Right atrium auricular region (tissue), 2 donors: ENCODE measurements around the gene BRINP1. TPM values are rescaled to one million over a fixed set of nuclear protein-coding genes. Genes with fewer than 3 reads are reported as not detected.

Experiments
- DNase-seq: peaks from one replicate; pipeline ENCODE4 v3.0.0-alpha.2; 2019; ENCODE audit warnings: low spot score
- H3K27ac ChIP-seq, 2 donors: fragments of 200-600 bp; sonication (generic); 1 replicate in 1 of 2; 2 replicates in 1 of 2; pipeline ENCODE4 v1.5.1; 2016 to 2019
- H3K27me3 ChIP-seq, 2 donors: fragments of 200-600 bp; sonication (generic); one replicate each; pipeline versions ENCODE4 v1.5.1 to v1.6.0; 2017 to 2019
- H3K36me3 ChIP-seq: fragments of 200-600 bp; sonication (generic); one replicate; pipeline ENCODE4 v1.5.1; 2016
- H3K4me1 ChIP-seq, 2 donors: fragments of 200-600 bp; sonication (generic); one replicate each; pipeline versions ENCODE4 v1.5.1 to v1.6.0; 2017 to 2019
- H3K4me3 ChIP-seq, 2 donors: fragments of 200-600 bp; sonication (generic); 1 replicate in 1 of 2; 2 replicates in 1 of 2; pipeline ENCODE4 v1.5.1; 2017 to 2019; ENCODE audit warnings: mild to moderate bottlenecking in 1 of 2, moderate library complexity in 1 of 2
- H3K9me3 ChIP-seq, 2 donors: fragments of 200-600 bp; sonication (generic); one replicate each; pipeline ENCODE4 v1.5.1; 2019
- CTCF ChIP-seq, 2 donors: fragments of 200-600 bp; sonication (generic); IDR thresholded peaks; one replicate each; pipeline ENCODE4 v1.5.1; 2019; ENCODE audit warnings: antibody characterized with exemption in 2 of 2
- total RNA-seq, 2 donors: library from RNA; depleted of rRNA; stranded (reverse); fragments of >200 nt; gene quantifications; one replicate each; pipeline ENCODE4 v1.1.0, GENCODE V29; 2016

The BRINP1 gene, protein sequence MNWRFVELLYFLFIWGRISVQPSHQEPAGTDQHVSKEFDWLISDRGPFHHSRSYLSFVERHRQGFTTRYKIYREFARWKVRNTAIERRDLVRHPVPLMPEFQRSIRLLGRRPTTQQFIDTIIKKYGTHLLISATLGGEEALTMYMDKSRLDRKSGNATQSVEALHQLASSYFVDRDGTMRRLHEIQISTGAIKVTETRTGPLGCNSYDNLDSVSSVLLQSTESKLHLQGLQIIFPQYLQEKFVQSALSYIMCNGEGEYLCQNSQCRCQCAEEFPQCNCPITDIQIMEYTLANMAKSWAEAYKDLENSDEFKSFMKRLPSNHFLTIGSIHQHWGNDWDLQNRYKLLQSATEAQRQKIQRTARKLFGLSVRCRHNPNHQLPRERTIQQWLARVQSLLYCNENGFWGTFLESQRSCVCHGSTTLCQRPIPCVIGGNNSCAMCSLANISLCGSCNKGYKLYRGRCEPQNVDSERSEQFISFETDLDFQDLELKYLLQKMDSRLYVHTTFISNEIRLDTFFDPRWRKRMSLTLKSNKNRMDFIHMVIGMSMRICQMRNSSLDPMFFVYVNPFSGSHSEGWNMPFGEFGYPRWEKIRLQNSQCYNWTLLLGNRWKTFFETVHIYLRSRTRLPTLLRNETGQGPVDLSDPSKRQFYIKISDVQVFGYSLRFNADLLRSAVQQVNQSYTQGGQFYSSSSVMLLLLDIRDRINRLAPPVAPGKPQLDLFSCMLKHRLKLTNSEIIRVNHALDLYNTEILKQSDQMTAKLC
- 1 to 10 TPM in 1 of 2 donors, under 1 TPM in 1; 0.78 to 2.0 TPM for total RNA-seq

GRCh38 chr9:119368681-119369581 lies at the start of gene BRINP1:
TSS of gene BRINP1 (minus strand) at chr9:119369435. CDS start at chr9:119313355, 56,080 bp downstream.
- no peaks in the 10 kb centered on the region for H3K36me3 ChIP-seq
- H3K9me3 ChIP-seq: no peaks in the 10 kb centered on the region
- peaks cover 0 to 15% of the 10 kb centered on the region in 2 donors for H3K4me1 ChIP-seq
- peaks cover 0 to 9% of the 10 kb centered on the region in 2 donors for H3K27me3 ChIP-seq
- no peak within 1 kb of the TSS for H3K27ac ChIP-seq
- H3K4me3 ChIP-seq: peak within 1 kb of the TSS; percentile 41 to 50
- DNase-seq: no peak
- no peak for TF ChIP-seq CTCF (IDR thresholded peaks at IDR 0.05)

GRCh38 chr9:119418721-119419120 lies 49.5 kb upstream of the BRINP1 start:
- Histone ChIP-seq H3K9me3 (no peaks in the 10 kb centered on the region), H3K36me3 (no peaks in the 10 kb centered on the region), H3K27me3 (no peaks in the 10 kb centered on the region), H3K27ac (no peak overlapping the region), H3K4me3 (no peak overlapping the region), H3K4me1 (no peaks in the 10 kb centered on the region)
- TF ChIP-seq CTCF (IDR thresholded peaks at IDR 0.05): no peak
- DNase-seq: no peak

- H3K9me3 ChIP-seq: no peaks in the 10 kb centered on the region
- no peak for TF ChIP-seq CTCF (IDR thresholded peaks at IDR 0.05)
- H3K36me3 ChIP-seq: no peaks in the 10 kb centered on the region
- DNase-seq: no peak
- H3K4me1 ChIP-seq: no peaks in the 10 kb centered on the region
- no peaks in the 10 kb centered on the region for H3K27me3 ChIP-seq
- H3K27ac ChIP-seq: no peak overlapping the region
- H3K4me3 ChIP-seq: no peak overlapping the region
Observed at GRCh38 chr9:119416793-119417192, 47.6 kb upstream of the BRINP1 start.

- Histone ChIP-seq H3K4me3 (no peak overlapping the region), H3K27ac (no peak overlapping the region), H3K9me3 (no peaks in the 10 kb centered on the region), H3K4me1 (no peaks in the 10 kb centered on the region), H3K36me3 (no peaks in the 10 kb centered on the region), H3K27me3 (no peaks in the 10 kb centered on the region)
- TF ChIP-seq CTCF (IDR thresholded peaks at IDR 0.05): no peak
- DNase-seq: no peak
Observed at GRCh38 chr9:119412399-119412798, 43.2 kb upstream of the BRINP1 start.

DNA sequence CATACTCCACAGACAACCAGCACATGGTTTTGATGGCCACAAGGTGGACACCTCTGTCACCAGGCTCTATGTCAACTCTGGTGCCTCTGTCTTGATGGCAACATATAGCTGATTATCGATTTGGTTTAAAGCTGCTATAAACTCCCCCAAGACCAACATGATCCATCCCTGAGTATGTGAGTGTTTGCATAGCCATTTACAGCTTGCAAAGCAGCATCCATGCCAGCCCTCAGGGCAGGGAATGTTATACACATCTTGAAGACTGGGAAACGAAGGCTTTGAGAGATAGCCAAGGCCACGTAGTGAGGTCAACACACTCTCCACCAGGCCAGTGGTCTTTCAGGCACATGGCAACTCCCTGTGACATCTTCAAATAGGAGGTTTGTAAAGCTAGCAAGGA lies 40.3 kb upstream of the BRINP1 start:
- Histone ChIP-seq H3K4me3 (no peak overlapping the region), H3K36me3 (no peaks in the 10 kb centered on the region), H3K27ac (no peak overlapping the region), H3K4me1 (no peaks in the 10 kb centered on the region), H3K27me3 (no peaks in the 10 kb centered on the region), H3K9me3 (no peaks in the 10 kb centered on the region)
- no peak for TF ChIP-seq CTCF (IDR thresholded peaks at IDR 0.05)
- no peak for DNase-seq
